OCI-LY1 (cell line): ENCODE measurements around the gene CHI3L1.

Experiments used
- EZH2 ChIP-seq: fragments of 200-600 bp; sonication (generic), shearing (Covaris generic); IDR thresholded peaks from 2 replicates; pipeline ENCODE4 v1.8.0; 2017; ENCODE audit warnings: borderline replicate concordance, mixed run types, mild to moderate bottlenecking, antibody characterized with exemption, low read length, moderate library complexity, mixed read lengths
- TF ChIP-seq, protein P1 (sequence below): fragments of 200-600 bp; sonication (generic), shearing (Covaris generic); IDR thresholded peaks from 2 replicates; pipeline ENCODE4 v1.5.1; 2017; ENCODE audit warnings: mild to moderate bottlenecking, antibody characterized with exemption, low read length, moderate library complexity, mixed read lengths

GRCh38 chr1:203168991-203169390, 17.5 kb downstream of the CHI3L1 start:
- TF ChIP-seq, protein P1, sequence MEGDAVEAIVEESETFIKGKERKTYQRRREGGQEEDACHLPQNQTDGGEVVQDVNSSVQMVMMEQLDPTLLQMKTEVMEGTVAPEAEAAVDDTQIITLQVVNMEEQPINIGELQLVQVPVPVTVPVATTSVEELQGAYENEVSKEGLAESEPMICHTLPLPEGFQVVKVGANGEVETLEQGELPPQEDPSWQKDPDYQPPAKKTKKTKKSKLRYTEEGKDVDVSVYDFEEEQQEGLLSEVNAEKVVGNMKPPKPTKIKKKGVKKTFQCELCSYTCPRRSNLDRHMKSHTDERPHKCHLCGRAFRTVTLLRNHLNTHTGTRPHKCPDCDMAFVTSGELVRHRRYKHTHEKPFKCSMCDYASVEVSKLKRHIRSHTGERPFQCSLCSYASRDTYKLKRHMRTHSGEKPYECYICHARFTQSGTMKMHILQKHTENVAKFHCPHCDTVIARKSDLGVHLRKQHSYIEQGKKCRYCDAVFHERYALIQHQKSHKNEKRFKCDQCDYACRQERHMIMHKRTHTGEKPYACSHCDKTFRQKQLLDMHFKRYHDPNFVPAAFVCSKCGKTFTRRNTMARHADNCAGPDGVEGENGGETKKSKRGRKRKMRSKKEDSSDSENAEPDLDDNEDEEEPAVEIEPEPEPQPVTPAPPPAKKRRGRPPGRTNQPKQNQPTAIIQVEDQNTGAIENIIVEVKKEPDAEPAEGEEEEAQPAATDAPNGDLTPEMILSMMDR, result no peak
- TF ChIP-seq EZH2, result no peak
